Stimulated activated CD4-positive, alpha-beta T cell treated with anti-CD3 and anti-CD28 coated beads, Interleukin-2, amount 100 ng/mL, for 24 hours (primary cell): Measurements from ENCODE around the gene ZNF154.
A peak's percentile ranks its signal among the peaks of the same experiment; 100 is the strongest.

Experiments used
- DNase-seq, 2 donors: peaks; one replicate each; pipeline ENCODE4 v3.0.0-alpha.2; 2020

ZNF154 gene

DNA sequence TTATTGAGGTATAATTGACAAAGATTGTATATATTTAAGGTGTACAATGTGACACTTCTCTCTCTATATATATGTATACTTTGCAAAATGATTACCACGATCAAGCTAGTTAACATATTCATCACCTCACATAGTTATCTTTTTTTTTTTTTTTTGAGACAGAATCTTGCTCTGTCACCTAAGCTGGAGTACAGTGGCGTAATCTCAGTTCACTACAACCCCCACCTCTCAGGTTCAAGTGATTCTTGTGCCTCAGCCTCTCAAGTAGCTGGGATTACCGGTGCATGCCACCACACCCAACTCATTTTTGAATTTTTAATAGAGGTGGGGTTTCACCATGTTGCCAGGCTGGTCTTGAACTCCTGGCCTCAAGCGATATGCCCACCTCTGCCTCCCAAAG is 36.5 kb downstream of the ZNF154 start:
- no peak for DNase-seq

- DNase-seq, result no peak
These were observed 37.7 kb downstream of the ZNF154 start for GRCh38 chr19:57671124-57671895.

- DNase-seq, result no peak
These were observed 40.4 kb downstream of the ZNF154 start, which contains the start of gene ZSCAN4 for GRCh38 chr19:57668635-57669034. Gene ZSCAN4, plus strand, starts transcription at chr19:57668935. Its CDS starts 7,211 bp downstream, at chr19:57676146.

- no peak for DNase-seq
These were observed 41.8 kb downstream of the ZNF154 start for GRCh38 chr19:57667228-57667627.

- no peak for DNase-seq
These were observed 43.7 kb downstream of the ZNF154 start for GRCh38 chr19:57665261-57665806.

DNA sequence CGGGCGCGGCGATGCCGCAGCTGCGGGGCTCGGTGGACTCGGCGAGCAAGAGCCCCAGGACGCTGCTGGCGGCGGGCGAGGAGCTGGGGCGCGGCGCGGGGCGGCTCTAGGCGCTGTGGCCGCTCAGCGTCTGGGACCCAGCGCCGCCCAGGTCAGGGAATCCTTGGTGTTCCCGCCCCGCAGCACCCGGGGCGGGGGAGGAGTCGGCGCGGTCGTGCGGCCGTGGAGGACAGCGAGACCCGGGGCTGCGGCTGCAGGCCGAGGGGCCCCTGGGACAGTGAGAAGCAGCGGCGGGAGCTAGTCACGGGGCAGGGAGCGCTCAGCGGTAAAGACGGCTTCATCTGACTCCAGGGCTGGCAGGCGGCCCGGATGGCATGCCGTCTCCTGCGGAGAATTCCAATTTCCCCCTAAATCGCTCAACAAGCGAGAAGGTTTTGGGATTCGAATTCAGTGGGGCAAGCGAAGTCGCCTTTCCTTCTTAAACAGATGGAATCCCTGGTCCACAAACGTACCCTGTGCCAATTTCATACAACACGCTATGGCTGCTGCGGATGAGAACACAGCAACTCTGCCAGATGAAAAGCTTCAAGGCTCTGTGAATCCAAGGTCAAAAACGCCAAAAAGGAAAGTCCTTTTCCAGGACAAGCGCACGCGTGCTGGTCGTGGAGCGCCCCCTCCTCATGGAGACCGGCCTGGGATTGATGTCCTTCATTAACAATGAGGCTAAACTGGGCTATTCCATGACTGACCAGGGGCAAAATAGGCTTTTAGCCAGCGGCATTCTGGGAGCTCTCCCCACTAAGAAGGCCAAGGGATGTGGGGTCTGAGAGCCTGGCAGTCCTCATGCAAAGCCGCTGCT is 44.5 kb downstream of the ZNF154 start:
- DNase-seq, result peak in 1 of 2 donors; percentile 14

DNA sequence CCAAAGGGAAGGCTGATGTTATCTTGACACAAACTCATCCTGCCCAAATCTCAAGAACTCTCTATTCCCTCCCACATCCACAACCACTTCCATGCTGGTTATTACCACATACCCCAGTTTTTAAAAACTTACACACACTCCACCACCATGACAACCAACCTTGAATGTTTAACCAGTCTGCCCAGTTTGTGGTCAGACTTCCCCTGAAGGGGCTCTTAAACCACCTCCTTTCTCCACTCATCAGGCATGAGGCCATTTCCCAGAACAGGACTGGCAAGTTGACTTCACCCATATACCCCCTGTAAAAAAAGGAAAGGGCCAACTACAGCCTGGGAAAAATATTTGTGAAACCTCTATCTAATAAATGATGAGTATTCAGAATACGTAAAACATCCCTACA is 52.7 kb downstream of the ZNF154 start:
- no peak for DNase-seq

GRCh38 chr19:57655443-57655842 is 53.6 kb downstream of the ZNF154 start:
- no peak for DNase-seq

- DNase-seq, result no peak
These were observed 55.3 kb downstream of the ZNF154 start for GRCh38 chr19:57653689-57654088.

DNA sequence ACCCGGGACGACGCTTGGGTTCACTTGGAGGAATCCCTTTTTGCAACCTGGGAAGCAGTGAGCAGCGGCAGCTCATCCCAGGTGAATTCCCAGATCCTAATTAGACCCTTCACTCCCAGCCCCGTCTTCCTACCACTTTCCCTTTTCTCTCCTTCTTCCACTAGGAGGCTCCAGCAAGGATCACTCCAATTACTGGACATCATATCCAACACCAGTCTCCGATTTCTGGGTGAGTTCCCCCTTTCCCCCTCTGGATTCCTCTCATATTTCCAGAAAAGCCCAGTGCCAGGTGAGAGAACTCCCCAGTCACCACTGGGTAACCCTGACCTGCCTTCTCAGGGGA is 57.4 kb downstream of the ZNF154 start:
- no peak for DNase-seq

GRCh38 chr19:57648331-57649003 is 60.5 kb downstream of the ZNF154 start:
- no peak for DNase-seq
